GM12878 (cell line): Measurements from ENCODE around the gene LAMA5. TPM values are rescaled to one million over a fixed set of nuclear protein-coding genes. Genes with fewer than 3 reads are reported as not detected.

Source experiments
- ATAC-seq: fragments of 200-7000 bp; cut with Tn5 transposase; 3 replicates; pipeline ENCODE4 v1.9.1; 2020; ENCODE audit warnings: mild to moderate bottlenecking, moderate library complexity
- BruUV-seq: library from RNA; stranded (reverse); fragments of 400-500 nt; replicated peaks from 2 replicates; lab custom pipeline; 2021; lab: Mats Ljungman, UMichigan
- CTCF ChIA-PET: fragments of 300-600 bp; sonication (Branson Sonifier 250); formaldehyde crosslinking; extraction: SDS; loops from one replicate; lab custom pipeline; 2021; ENCODE audit warnings: inconsistent platforms; lab: Yijun Ruan, JAX
- POLR2A ChIA-PET: fragments of 350-600 bp; formaldehyde crosslinking; extraction: SDS; loops from one replicate; lab custom pipeline; 2021; ENCODE audit warnings: inconsistent platforms; lab: Charles Lee
- RAD21 ChIA-PET: fragments of 300-600 bp; sonication (Branson Sonifier 250); formaldehyde crosslinking; loops from one replicate; lab custom pipeline; 2023; ENCODE audit warnings: antibody characterized with exemption; ENCODE audit not compliant: unreplicated experiment; lab: Charles Lee
- SMC1A ChIA-PET: fragments of 300-600 bp; sonication (Branson Sonifier 250); formaldehyde crosslinking; loops from one replicate; lab custom pipeline; 2023; ENCODE audit not compliant: unreplicated experiment, uncharacterized antibody; lab: Charles Lee
- DNase-seq: peaks from one replicate; pipeline ENCODE4 v3.0.0-alpha.2; 2011; ENCODE audit warnings: low read depth, low spot score
- FAIRE-seq: peaks from 3 replicates; lab custom pipeline; 2011; peaks lifted over from hg19 to GRCh38; lab: Jason Lieb, UNC
- H2AFZ ChIP-seq: 2 replicates; pipeline ENCODE4 v1.6.0; 2011; ENCODE audit warnings: low read depth, low read length, control low read depth; ENCODE audit not compliant: control insufficient read depth
- H3K27ac ChIP-seq: 2 replicates; pipeline ENCODE4 v1.5.1; 2011; ENCODE audit warnings: control low read depth; ENCODE audit not compliant: control insufficient read depth, insufficient read depth
- H3K27me3 ChIP-seq, 2 experiments: replicated peaks in 1 of 2; 2 replicates each; pipeline versions ENCODE4 v1.6.0 to v1.6.1; 2011; ENCODE audit warnings: low read length in 1 of 2; ENCODE audit not compliant: control insufficient read depth in 2 of 2, insufficient read depth in 2 of 2
- H3K36me3 ChIP-seq, 2 experiments: 2 replicates each; pipeline ENCODE4 v1.5.1; 2011; ENCODE audit warnings: low read length in 1 of 2; ENCODE audit not compliant: control insufficient read depth in 2 of 2, insufficient read depth in 2 of 2
- H3K4me1 ChIP-seq: 2 replicates; pipeline ENCODE4 v1.6.1; 2011; ENCODE audit warnings: mild to moderate bottlenecking, low read length, moderate library complexity, mixed read lengths; ENCODE audit not compliant: control insufficient read depth, insufficient read depth
- H3K4me2 ChIP-seq: 2 replicates; pipeline ENCODE4 v1.6.0; 2011; ENCODE audit warnings: control low read depth; ENCODE audit not compliant: control insufficient read depth, insufficient read depth
- H3K4me3 ChIP-seq: fragments of 200-600 bp; sonication (generic); 2 replicates; pipeline ENCODE4 v1.5.1; 2016
- H3K79me2 ChIP-seq: 2 replicates; pipeline ENCODE4 v1.6.0; 2011; ENCODE audit warnings: low read length; ENCODE audit not compliant: control insufficient read depth, insufficient read depth
- H3K9ac ChIP-seq: 2 replicates; pipeline ENCODE4 v1.8.0; 2011; ENCODE audit warnings: low read length, control low read depth, mixed read lengths; ENCODE audit not compliant: control insufficient read depth, insufficient read depth
- H3K9me3 ChIP-seq: replicated peaks from 3 replicates; pipeline ENCODE4 v1.5.1; 2011; ENCODE audit warnings: mild to moderate bottlenecking, low read length; ENCODE audit not compliant: control insufficient read depth, insufficient read depth
- H4K20me1 ChIP-seq: 2 replicates; pipeline ENCODE4 v1.6.0; 2011; ENCODE audit not compliant: control insufficient read depth, insufficient read depth
- ATF7 ChIP-seq: fragments of 450-650 bp; IDR thresholded peaks from 2 replicates; pipeline ENCODE4 v1.6.1; 2016; ENCODE audit warnings: low read depth, mild to moderate bottlenecking
- CBFB ChIP-seq: IDR thresholded peaks from 2 replicates; pipeline ENCODE4 v1.6.1; 2016; ENCODE audit warnings: antibody characterized with exemption, low read depth
- FOXK2 ChIP-seq: fragments of 450-650 bp; IDR thresholded peaks from 2 replicates; pipeline ENCODE4 v1.6.1; 2017; ENCODE audit warnings: mild to moderate bottlenecking, moderate library complexity
- MYB ChIP-seq: fragments of 150-350 bp; IDR thresholded peaks from 2 replicates; pipeline ENCODE4 v1.6.1; 2014; ENCODE audit warnings: mild to moderate bottlenecking, low read depth, low read length, borderline replicate concordance
- SIN3A ChIP-seq: IDR thresholded peaks from 2 replicates; pipeline ENCODE4 v1.6.1; 2012; ENCODE audit warnings: low read depth, low read length, improper control_type of control experiment
- STAT1 ChIP-seq: fragments of 450-650 bp; conservative IDR thresholded peaks from 2 replicates; pipeline ENCODE4 v1.6.1; 2014; ENCODE audit warnings: antibody characterized with exemption, mild to moderate bottlenecking
- WRNIP1 ChIP-seq: IDR thresholded peaks from 2 replicates; pipeline ENCODE4 v1.6.1; 2011; ENCODE audit warnings: low read depth, low read length, improper control_type of control experiment, borderline replicate concordance
- WGBS: methylation state at CpG from one replicate; pipeline ENCODE4 v1.1.6; 2016; ENCODE audit warnings: low lambda C conversion rate; ENCODE audit not compliant: insufficient replicate concordance, insufficient coverage; ENCODE audit errors: missing lambda C conversion rate; 5-methylcytosine and 5-hydroxymethylcytosine counted together
- in situ Hi-C: fragments of 300-500 bp; cut with MboI; formaldehyde crosslinking; loops from 9 replicates; pipeline ENCODE4 v1.14.3; 2018; ENCODE audit warnings: mixed read lengths
- intact Hi-C: fragments of 100-400 bp; cut with micrococcal nuclease; formaldehyde crosslinking; loops from one replicate; pipeline ENCODE4 v1.14.2; 2022; ENCODE audit not compliant: unreplicated experiment
- polyA plus RNA-seq, 11 experiments: library from polyadenylated mRNA; depleted of rRNA in 4 of 11; unstranded in 6 of 11; stranded (reverse) in 5 of 11; fragments of >200 nt; fragmentation: Nextera tagmentation in 4 of 11; fragmentation: Illumina TruSeq in 1 of 11; extraction: Ambion mirVana in 4 of 11; extraction: Trizol in 1 of 11; gene quantifications; 1 replicate in 1 of 11; 2 replicates in 10 of 11; pipeline versions ENCODE4 v1.2.1 to v1.2.3, GENCODE V29; 2011 to 2016; ENCODE audit warnings: inconsistent platforms in 2 of 11, missing spikeins in 2 of 11, low read depth in 1 of 11
- total RNA-seq, 4 experiments: library from RNA; depleted of rRNA in 3 of 4; stranded (reverse); fragments of >200 nt in 3 of 4; fragmentation: Illumina TruSeq in 1 of 4; extraction: Trizol in 1 of 4; gene quantifications; 2 replicates each; pipeline versions ENCODE4 v1.2.1 to v1.2.3, GENCODE V29; 2013 to 2021
- TF ChIP-seq, protein P1 (sequence below): fragments of 450-650 bp; IDR thresholded peaks from 2 replicates; pipeline ENCODE4 v1.6.1; 2017; ENCODE audit warnings: antibody characterized with exemption, mild to moderate bottlenecking, moderate library complexity
- TF ChIP-seq, protein P2 (sequence below): IDR thresholded peaks from 2 replicates; pipeline ENCODE4 v1.6.1; 2011; ENCODE audit warnings: low read depth, low read length, improper control_type of control experiment, borderline replicate concordance
- TF ChIP-seq, protein P3 (sequence below): fragments of 450-650 bp; IDR thresholded peaks from 2 replicates; pipeline ENCODE4 v1.6.1; 2014; ENCODE audit warnings: mild to moderate bottlenecking

The LAMA5 gene
- total and polyA plus RNA-seq, 10 of the 15 experiments (the other 5 are each of a cell fraction or from before 2014, with no cell fraction given): 0.09 to 3.1 (median 1.6) TPM; not detected in 3

DNA sequence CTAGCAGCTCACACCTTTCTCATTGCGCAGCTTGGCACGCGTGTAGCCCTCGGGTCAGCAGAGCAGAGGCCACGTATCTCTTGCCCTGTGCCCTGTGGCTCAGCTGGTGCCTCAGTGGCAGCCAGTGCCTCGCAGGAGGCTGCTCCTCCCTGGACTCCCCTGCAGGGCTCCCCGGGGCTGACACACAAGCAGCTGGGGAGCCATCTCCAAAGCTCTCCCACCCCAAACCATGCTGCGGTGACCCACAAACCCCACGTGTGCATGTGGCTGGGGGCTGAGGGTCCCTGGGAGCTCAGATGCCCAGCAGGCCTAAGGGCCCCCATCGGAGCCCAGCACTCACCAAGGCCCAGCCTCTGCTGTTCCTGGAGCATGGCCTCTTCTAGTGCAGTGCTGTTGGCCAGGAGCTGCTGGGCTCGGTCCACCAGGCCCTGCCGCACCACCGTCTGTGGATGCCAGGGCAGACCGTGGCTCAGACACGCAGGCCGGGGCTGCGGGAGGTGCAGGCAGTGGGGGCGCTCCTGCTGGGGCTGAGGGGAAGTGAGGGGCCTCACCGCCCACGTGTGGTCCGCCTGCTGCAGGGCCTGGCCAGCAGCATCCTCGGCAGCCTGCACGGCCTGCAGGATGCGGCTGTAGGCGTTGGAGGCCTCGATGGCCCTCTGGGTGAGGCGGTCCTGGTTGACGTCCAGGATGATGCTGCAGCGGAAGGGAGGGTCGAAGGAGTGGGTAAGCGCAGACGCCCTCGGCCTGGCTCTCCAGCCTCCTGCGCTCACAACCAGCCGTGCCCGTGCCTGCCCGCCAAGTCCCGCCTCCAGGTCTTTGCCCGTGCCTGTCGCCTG, 50.6 kb downstream of the LAMA5 start:
- H3K4me1 ChIP-seq: no peaks in the 10 kb centered on the region
- no peak overlapping the region for H3K4me3 ChIP-seq
- ChIA-PET SMC1A (no interaction called here), CTCF (interaction anchor here (0.6 kb wide), 1 partner anchor 13 kb away, joined by 3 read pairs; the partner anchor contains the start of gene ADRM1), POLR2A (no interaction called here), RAD21 (no interaction called here)
- intact Hi-C loops (no loop called here), in situ Hi-C loops (no loop called here)
- H3K9me3 ChIP-seq: no peaks in the 10 kb centered on the region; the same call in 2 of the 3 replicates
- no peaks in the 10 kb centered on the region for H3K27me3 ChIP-seq
- no TSS peak for BruUV-seq
- 87% methylated on average over 31 of the region's 40 CpGs for WGBS
- DNase-seq (no peak), ATAC-seq (no peak), FAIRE-seq (no peak)
- H3K36me3 ChIP-seq: no peaks in the 10 kb centered on the region; a peak in 1 of 4 replicates
- no peak overlapping the region for H3K9ac ChIP-seq
- H4K20me1 ChIP-seq: no peaks in the 10 kb centered on the region
- no peak overlapping the region for H3K4me2 ChIP-seq
- H3K27ac ChIP-seq: no peak overlapping the region
- TF ChIP-seq, protein P1, sequence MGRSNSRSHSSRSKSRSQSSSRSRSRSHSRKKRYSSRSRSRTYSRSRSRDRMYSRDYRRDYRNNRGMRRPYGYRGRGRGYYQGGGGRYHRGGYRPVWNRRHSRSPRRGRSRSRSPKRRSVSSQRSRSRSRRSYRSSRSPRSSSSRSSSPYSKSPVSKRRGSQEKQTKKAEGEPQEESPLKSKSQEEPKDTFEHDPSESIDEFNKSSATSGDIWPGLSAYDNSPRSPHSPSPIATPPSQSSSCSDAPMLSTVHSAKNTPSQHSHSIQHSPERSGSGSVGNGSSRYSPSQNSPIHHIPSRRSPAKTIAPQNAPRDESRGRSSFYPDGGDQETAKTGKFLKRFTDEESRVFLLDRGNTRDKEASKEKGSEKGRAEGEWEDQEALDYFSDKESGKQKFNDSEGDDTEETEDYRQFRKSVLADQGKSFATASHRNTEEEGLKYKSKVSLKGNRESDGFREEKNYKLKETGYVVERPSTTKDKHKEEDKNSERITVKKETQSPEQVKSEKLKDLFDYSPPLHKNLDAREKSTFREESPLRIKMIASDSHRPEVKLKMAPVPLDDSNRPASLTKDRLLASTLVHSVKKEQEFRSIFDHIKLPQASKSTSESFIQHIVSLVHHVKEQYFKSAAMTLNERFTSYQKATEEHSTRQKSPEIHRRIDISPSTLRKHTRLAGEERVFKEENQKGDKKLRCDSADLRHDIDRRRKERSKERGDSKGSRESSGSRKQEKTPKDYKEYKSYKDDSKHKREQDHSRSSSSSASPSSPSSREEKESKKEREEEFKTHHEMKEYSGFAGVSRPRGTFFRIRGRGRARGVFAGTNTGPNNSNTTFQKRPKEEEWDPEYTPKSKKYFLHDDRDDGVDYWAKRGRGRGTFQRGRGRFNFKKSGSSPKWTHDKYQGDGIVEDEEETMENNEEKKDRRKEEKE: no peak
- TF ChIP-seq CBFB (no peak), SIN3A (no peak), MYB (no peak), FOXK2 (no peak), WRNIP1 (no peak), ATF7 (no peak), STAT1 (no peak)
- TF ChIP-seq, protein P2, sequence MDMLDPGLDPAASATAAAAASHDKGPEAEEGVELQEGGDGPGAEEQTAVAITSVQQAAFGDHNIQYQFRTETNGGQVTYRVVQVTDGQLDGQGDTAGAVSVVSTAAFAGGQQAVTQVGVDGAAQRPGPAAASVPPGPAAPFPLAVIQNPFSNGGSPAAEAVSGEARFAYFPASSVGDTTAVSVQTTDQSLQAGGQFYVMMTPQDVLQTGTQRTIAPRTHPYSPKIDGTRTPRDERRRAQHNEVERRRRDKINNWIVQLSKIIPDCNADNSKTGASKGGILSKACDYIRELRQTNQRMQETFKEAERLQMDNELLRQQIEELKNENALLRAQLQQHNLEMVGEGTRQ: no peak
- TF ChIP-seq, protein P3, sequence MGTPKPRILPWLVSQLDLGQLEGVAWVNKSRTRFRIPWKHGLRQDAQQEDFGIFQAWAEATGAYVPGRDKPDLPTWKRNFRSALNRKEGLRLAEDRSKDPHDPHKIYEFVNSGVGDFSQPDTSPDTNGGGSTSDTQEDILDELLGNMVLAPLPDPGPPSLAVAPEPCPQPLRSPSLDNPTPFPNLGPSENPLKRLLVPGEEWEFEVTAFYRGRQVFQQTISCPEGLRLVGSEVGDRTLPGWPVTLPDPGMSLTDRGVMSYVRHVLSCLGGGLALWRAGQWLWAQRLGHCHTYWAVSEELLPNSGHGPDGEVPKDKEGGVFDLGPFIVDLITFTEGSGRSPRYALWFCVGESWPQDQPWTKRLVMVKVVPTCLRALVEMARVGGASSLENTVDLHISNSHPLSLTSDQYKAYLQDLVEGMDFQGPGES: no peak
- no peak overlapping the region for H2AFZ ChIP-seq
- H3K79me2 ChIP-seq: no peaks in the 10 kb centered on the region
